WERI-Rb-1 (cell line): ENCODE measurements around the gene TES.
"Not testable (repeated sequence)": the region's sequence is repeated elsewhere in the genome, so short reads cannot be mapped to it uniquely, and the experiment has no call there.

Experiments used
- DNase-seq: peaks from one replicate; pipeline ENCODE4 v3.0.0-alpha.2; 2020
- H3K27ac ChIP-seq: fragments of 250-450 bp; sonication (Bioruptor Pico); 2 replicates; pipeline ENCODE4 v1.5.1; 2020; ENCODE audit warnings: mild to moderate bottlenecking, moderate library complexity
- H3K27me3 ChIP-seq: fragments of 250-450 bp; sonication (Bioruptor Pico); 2 replicates; pipeline ENCODE4 v1.5.1; 2021; ENCODE audit warnings: mild to moderate bottlenecking, low read depth, moderate library complexity; ENCODE audit not compliant: insufficient read depth, severe bottlenecking
- H3K36me3 ChIP-seq: fragments of 250-450 bp; sonication (Bioruptor Pico); 2 replicates; pipeline ENCODE4 v1.5.1; 2020; ENCODE audit warnings: mild to moderate bottlenecking, moderate library complexity
- H3K4me3 ChIP-seq: 2 replicates; pipeline ENCODE4 v1.5.1; 2011; ENCODE audit warnings: low read depth, mild to moderate bottlenecking, control low read depth, low read length
- H3K9me3 ChIP-seq: fragments of 250-450 bp; sonication (Bioruptor Pico); 2 replicates; pipeline ENCODE4 v1.5.1; 2021; ENCODE audit warnings: mild to moderate bottlenecking, moderate library complexity; ENCODE audit not compliant: severe bottlenecking
- CTCF ChIP-seq: IDR thresholded peaks from 2 replicates; pipeline ENCODE4 v1.5.1; 2011; ENCODE audit warnings: low read depth, mild to moderate bottlenecking, control low read depth, inconsistent platforms, low read length

The TES gene

GRCh38 chr7:116240024-116240668 lies 29.8 kb downstream of the TES start:
- no peak overlapping the region for H3K27ac ChIP-seq
- DNase-seq: no peak

GRCh38 chr7:116241291-116241690 lies 31.0 kb downstream of the TES start:
- H3K4me3 ChIP-seq: no peak overlapping the region
- TF ChIP-seq CTCF: no peak
- no peaks in the 10 kb centered on the region; the same call in none of the 2 replicates for H3K36me3 ChIP-seq
- no peaks in the 10 kb centered on the region for H3K27me3 ChIP-seq
- no peak for DNase-seq
- H3K27ac ChIP-seq: no peak overlapping the region
- H3K9me3 ChIP-seq: peaks cover 6% of the 10 kb centered on the region

More at GRCh38 chr7:116240024-116240668, 29.8 kb downstream of the TES start:
- Histone ChIP-seq H3K9me3 (peaks cover 6% of the 10 kb centered on the region), H3K27me3 (no peaks in the 10 kb centered on the region), H3K36me3 (no peaks in the 10 kb centered on the region; the same call in 1 of the 2 replicates), H3K4me3 (no peak overlapping the region)
- TF ChIP-seq CTCF: no peak

GRCh38 chr7:116242178-116242577 lies 31.8 kb downstream of the TES start:
- no peaks in the 10 kb centered on the region; the same call in none of the 2 replicates for H3K36me3 ChIP-seq
- no peak overlapping the region for H3K27ac ChIP-seq
- no peak for TF ChIP-seq CTCF
- H3K27me3 ChIP-seq: no peaks in the 10 kb centered on the region
- no peak for DNase-seq
- peaks cover 6% of the 10 kb centered on the region for H3K9me3 ChIP-seq
- H3K4me3 ChIP-seq: no peak overlapping the region

- no peak for DNase-seq
- Histone ChIP-seq H3K36me3 (no peaks in the 10 kb centered on the region; the same call in none of the 2 replicates), H3K27me3 (no peaks in the 10 kb centered on the region), H3K9me3 (peaks cover 6% of the 10 kb centered on the region), H3K4me3 (no peak overlapping the region), H3K27ac (no peak overlapping the region)
- TF ChIP-seq CTCF: no peak
These were observed 32.4 kb downstream of the TES start for GRCh38 chr7:116242759-116243158.

GRCh38 chr7:116244803-116245202 lies 34.5 kb downstream of the TES start:
- H3K36me3 ChIP-seq: not testable (repeated sequence)

GRCh38 chr7:116246357-116246756 lies 36.0 kb downstream of the TES start:
- H3K36me3 ChIP-seq: peaks cover 7% of the 10 kb centered on the region
- TF ChIP-seq CTCF: no peak
- no peak overlapping the region for H3K4me3 ChIP-seq
- peaks cover 6% of the 10 kb centered on the region for H3K9me3 ChIP-seq
- no peak overlapping the region for H3K27ac ChIP-seq
- no peak for DNase-seq
- no peaks in the 10 kb centered on the region for H3K27me3 ChIP-seq

More at GRCh38 chr7:116244803-116245202, 34.5 kb downstream of the TES start:
- H3K4me3 ChIP-seq, H3K27me3 ChIP-seq, H3K27ac ChIP-seq, DNase-seq, H3K9me3 ChIP-seq: not testable (repeated sequence)
